ENCODE measurements around the gene ATOH8.

The ATOH8 gene

GRCh38 chr2:85743304-85743978, 10.3 kb upstream of the ATOH8 start:
- Histone ChIP-seq H3K4me3 (ENCODE audit: low read length) (no peak overlapping the region), H3K9me3 (ENCODE audit: control insufficient read depth, insufficient read depth, low read length) (no peaks in the 10 kb centered on the region), H3K27ac (ENCODE audit: low read depth, low read length) (no peak overlapping the region), H3K9me2 (replicated peaks; ENCODE audit: control insufficient read depth, low read length) (no peaks in the 10 kb centered on the region), H3K4me1 (ENCODE audit: control insufficient read depth, low read length) (peaks cover 9% of the 10 kb centered on the region), H4K20me1 (ENCODE audit: control insufficient read depth, insufficient read depth, low read depth, low read length) (no peaks in the 10 kb centered on the region), H3K27me3 (ENCODE audit: control insufficient read depth, low read length) (peaks cover 26% of the 10 kb centered on the region), H3K36me3 (ENCODE audit: control insufficient read depth, low read length) (no peaks in the 10 kb centered on the region), H3K79me2 (ENCODE audit: control insufficient read depth, low read length) (no peaks in the 10 kb centered on the region), H3F3A (ENCODE audit: control insufficient read depth, insufficient read depth) (peaks cover 4% of the 10 kb centered on the region), H3K4me2 (ENCODE audit: low read length) (no peak overlapping the region)
- TF ChIP-seq, protein P1, sequence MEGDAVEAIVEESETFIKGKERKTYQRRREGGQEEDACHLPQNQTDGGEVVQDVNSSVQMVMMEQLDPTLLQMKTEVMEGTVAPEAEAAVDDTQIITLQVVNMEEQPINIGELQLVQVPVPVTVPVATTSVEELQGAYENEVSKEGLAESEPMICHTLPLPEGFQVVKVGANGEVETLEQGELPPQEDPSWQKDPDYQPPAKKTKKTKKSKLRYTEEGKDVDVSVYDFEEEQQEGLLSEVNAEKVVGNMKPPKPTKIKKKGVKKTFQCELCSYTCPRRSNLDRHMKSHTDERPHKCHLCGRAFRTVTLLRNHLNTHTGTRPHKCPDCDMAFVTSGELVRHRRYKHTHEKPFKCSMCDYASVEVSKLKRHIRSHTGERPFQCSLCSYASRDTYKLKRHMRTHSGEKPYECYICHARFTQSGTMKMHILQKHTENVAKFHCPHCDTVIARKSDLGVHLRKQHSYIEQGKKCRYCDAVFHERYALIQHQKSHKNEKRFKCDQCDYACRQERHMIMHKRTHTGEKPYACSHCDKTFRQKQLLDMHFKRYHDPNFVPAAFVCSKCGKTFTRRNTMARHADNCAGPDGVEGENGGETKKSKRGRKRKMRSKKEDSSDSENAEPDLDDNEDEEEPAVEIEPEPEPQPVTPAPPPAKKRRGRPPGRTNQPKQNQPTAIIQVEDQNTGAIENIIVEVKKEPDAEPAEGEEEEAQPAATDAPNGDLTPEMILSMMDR (IDR thresholded peaks at IDR 0.05; ENCODE audit: low read depth, low read length, poor library complexity, severe bottlenecking) = no peak
- no peak for TF ChIP-seq EZH2phosphoT487 (IDR thresholded peaks at IDR 0.05; ENCODE audit: borderline replicate concordance, low read length)

GRCh38 chr2:85744055-85744454, 9.7 kb upstream of the ATOH8 start:
- Histone ChIP-seq H3F3A (ENCODE audit: control insufficient read depth, insufficient read depth) (peaks cover 5% of the 10 kb centered on the region), H3K27me3 (ENCODE audit: control insufficient read depth, low read length) (peaks cover 26% of the 10 kb centered on the region), H3K9me3 (ENCODE audit: control insufficient read depth, insufficient read depth, low read length) (no peaks in the 10 kb centered on the region), H3K27ac (ENCODE audit: low read depth, low read length) (no peak overlapping the region), H3K4me3 (ENCODE audit: low read length) (no peak overlapping the region), H3K79me2 (ENCODE audit: control insufficient read depth, low read length) (no peaks in the 10 kb centered on the region), H3K4me1 (ENCODE audit: control insufficient read depth, low read length) (peaks cover 15% of the 10 kb centered on the region), H4K20me1 (ENCODE audit: control insufficient read depth, insufficient read depth, low read depth, low read length) (no peaks in the 10 kb centered on the region), H3K36me3 (ENCODE audit: control insufficient read depth, low read length) (no peaks in the 10 kb centered on the region), H3K9me2 (replicated peaks; ENCODE audit: control insufficient read depth, low read length) (no peaks in the 10 kb centered on the region), H3K4me2 (ENCODE audit: low read length) (no peak overlapping the region)
- TF ChIP-seq EZH2phosphoT487 (IDR thresholded peaks at IDR 0.05; ENCODE audit: borderline replicate concordance, low read length) = no peak
- TF ChIP-seq, protein P1 (IDR thresholded peaks at IDR 0.05; ENCODE audit: low read depth, low read length, poor library complexity, severe bottlenecking) = no peak

GRCh38 chr2:85744741-85745601, 8.8 kb upstream of the ATOH8 start:
- Histone ChIP-seq H3F3A (ENCODE audit: control insufficient read depth, insufficient read depth) (peaks cover 5% of the 10 kb centered on the region), H3K4me1 (ENCODE audit: control insufficient read depth, low read length) (peaks cover 18% of the 10 kb centered on the region), H3K9me3 (ENCODE audit: control insufficient read depth, insufficient read depth, low read length) (no peaks in the 10 kb centered on the region), H3K27ac (ENCODE audit: low read depth, low read length) (no peak overlapping the region), H3K9me2 (replicated peaks; ENCODE audit: control insufficient read depth, low read length) (no peaks in the 10 kb centered on the region), H3K36me3 (ENCODE audit: control insufficient read depth, low read length) (no peaks in the 10 kb centered on the region), H3K4me2 (ENCODE audit: low read length) (no peak overlapping the region), H3K27me3 (ENCODE audit: control insufficient read depth, low read length) (peaks cover 26% of the 10 kb centered on the region), H4K20me1 (ENCODE audit: control insufficient read depth, insufficient read depth, low read depth, low read length) (no peaks in the 10 kb centered on the region), H3K79me2 (ENCODE audit: control insufficient read depth, low read length) (no peaks in the 10 kb centered on the region), H3K4me3 (ENCODE audit: low read length) (no peak overlapping the region)
- TF ChIP-seq, protein P1 (IDR thresholded peaks at IDR 0.05; ENCODE audit: low read depth, low read length, poor library complexity, severe bottlenecking) = no peak
- TF ChIP-seq EZH2phosphoT487 (IDR thresholded peaks at IDR 0.05; ENCODE audit: borderline replicate concordance, low read length) = no peak

Measured in DOHH2 (cell line).